Fibroblast of mammary gland (primary cell): ENCODE results near the gene SEMA6D.
A peak's percentile ranks its signal among the peaks of the same experiment; 100 is the strongest.

Experiments used
- DNase-seq: peaks from one replicate; pipeline ENCODE4 v3.0.0-alpha.2; 2010; ENCODE audit warnings: low read depth
- H3K4me3 ChIP-seq: 2 replicates; pipeline ENCODE4 v1.5.1; 2011; ENCODE audit warnings: low read depth, mild to moderate bottlenecking, low read length, moderate library complexity; ENCODE audit not compliant: control insufficient read depth
- CTCF ChIP-seq: conservative IDR thresholded peaks from 2 replicates; pipeline ENCODE4 v1.5.1; 2011; ENCODE audit warnings: low read depth, low read length, inconsistent platforms; ENCODE audit not compliant: control insufficient read depth, insufficient read depth

SEMA6D gene

DNA sequence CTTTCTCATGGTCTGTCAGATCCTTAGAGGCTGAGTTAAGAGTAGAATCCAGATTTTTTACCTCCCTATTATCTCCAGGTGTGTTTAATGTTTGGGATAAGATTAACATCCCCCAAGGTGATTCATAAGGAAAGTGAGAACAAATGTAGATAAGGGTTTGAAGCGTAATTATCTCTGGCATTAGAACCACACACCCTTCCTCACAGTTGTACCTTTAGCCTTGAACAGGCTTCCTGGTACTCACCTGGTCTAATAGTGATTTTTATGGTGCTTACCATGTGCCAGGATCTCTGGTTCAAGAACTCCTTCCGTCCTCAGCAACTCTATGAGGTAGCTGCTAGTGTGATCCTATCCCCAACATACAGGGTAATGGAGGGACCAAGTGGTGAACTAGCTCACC is 27.7 kb downstream of the SEMA6D start:
- TF ChIP-seq CTCF, result no peak

DNA sequence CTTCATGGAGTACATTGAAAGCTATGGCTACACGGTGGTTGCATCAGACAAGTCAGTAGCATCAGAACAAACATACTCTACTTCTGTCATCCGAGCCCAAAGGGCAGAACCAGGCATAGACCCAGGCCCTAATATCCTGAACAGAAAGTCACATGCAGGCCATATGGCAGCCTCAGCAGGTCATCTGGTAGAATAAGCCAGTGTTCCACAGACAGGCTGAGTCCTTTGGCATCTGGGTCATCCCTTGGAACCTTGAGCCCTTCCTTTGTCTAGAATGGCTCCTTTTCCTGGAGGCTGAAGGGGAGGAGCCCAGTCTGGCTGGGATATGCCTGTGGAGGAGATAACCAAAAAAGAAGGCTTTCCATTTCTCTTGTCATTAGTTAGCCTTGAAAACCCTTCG is 29.2 kb downstream of the SEMA6D start:
- no peak for DNase-seq
- no peak for TF ChIP-seq CTCF
- H3K4me3 ChIP-seq, result no peak overlapping the region

More for the DNA sequence above, 27.7 kb downstream of the SEMA6D start:
- DNase-seq, result no peak
- no peak overlapping the region for H3K4me3 ChIP-seq

GRCh38 chr15:47750030-47750739 is 32.9 kb downstream of the SEMA6D start:
- no peak overlapping the region for H3K4me3 ChIP-seq
- peak; percentile 85 for DNase-seq
- TF ChIP-seq CTCF, result no peak

DNA sequence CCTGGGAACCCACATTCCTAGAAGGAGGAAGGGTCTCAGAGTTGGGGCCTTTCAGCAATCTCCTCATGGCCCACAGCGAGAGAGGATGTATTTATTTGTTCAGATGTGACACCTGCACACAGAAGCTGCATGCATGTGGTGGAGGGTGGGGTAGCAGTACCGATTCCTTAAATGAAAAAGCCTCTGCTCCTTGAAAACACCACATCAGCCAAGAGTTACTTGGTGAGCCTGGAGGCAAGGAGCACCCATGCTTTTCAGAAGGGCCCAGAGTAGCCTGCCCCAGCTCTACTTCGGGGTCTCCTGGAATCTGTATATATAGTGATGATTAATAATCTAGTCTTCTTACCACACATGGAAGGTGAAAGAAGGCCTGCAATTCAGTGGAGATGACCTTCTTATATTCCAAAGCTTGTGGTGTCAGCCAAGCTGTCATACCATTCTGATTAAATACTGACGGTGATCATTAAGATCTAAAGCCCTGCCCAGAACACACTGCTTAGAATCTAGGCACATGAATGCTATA is 33.5 kb downstream of the SEMA6D start:
- DNase-seq, result no peak
- no peak overlapping the region for H3K4me3 ChIP-seq
- TF ChIP-seq CTCF, result no peak

DNA sequence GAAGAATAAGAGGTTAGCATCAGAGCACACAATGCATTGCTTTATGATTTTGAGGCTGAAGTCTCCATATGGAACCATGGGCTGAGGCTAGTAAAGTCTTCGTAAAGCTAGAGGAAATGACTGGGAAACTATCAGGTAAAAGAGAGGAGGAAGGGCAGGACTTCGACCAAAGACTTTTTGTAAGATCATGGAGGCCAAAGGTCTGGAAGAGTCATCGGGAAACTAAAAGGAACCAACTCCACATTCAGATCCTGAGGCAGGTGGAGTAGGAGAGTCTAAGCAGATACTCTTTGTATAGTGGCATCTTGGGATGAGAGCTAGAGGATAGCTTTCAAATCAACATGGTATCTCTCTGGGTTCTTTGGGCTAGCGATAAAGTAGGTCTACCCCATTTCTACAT is 36.3 kb downstream of the SEMA6D start:
- TF ChIP-seq CTCF, result no peak

DNA sequence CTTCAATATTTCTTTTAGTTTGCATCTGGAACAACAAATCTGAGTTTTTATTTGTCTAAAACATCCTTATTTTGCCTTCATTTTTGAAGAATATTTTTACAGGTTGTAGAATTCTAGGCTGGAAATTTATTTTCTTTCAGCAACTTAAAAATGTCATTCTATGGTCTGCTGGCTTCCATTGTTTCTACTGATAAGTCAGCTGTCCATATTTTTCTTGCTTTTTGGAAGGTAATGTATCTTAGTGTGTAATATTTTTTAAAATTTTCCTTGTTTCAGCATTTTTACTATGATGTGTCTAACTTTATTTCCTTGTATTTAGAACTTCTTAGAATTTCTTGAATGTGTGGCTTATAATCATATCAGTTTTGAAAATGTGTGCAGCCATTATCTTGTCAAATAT is 37.0 kb downstream of the SEMA6D start:
- DNase-seq, result peak; percentile 3
- TF ChIP-seq CTCF, result no peak
- no peak overlapping the region for H3K4me3 ChIP-seq

More for the DNA sequence above, 36.3 kb downstream of the SEMA6D start:
- DNase-seq, result no peak
- H3K4me3 ChIP-seq, result no peak overlapping the region
